Measurements from ENCODE around the gene PPP1R3E.

Gene PPP1R3E

GRCh38 chr14:23308721-23309445 lies 6.2 kb upstream of the PPP1R3E start:
- peak overlapping the region; percentile 72; the same call in 1 of the 2 replicates for H3K4me3 ChIP-seq (ENCODE audit: control insufficient read depth, low read depth, low read length)
- TF ChIP-seq, protein P1, sequence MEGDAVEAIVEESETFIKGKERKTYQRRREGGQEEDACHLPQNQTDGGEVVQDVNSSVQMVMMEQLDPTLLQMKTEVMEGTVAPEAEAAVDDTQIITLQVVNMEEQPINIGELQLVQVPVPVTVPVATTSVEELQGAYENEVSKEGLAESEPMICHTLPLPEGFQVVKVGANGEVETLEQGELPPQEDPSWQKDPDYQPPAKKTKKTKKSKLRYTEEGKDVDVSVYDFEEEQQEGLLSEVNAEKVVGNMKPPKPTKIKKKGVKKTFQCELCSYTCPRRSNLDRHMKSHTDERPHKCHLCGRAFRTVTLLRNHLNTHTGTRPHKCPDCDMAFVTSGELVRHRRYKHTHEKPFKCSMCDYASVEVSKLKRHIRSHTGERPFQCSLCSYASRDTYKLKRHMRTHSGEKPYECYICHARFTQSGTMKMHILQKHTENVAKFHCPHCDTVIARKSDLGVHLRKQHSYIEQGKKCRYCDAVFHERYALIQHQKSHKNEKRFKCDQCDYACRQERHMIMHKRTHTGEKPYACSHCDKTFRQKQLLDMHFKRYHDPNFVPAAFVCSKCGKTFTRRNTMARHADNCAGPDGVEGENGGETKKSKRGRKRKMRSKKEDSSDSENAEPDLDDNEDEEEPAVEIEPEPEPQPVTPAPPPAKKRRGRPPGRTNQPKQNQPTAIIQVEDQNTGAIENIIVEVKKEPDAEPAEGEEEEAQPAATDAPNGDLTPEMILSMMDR (IDR thresholded peaks at IDR 0.05; ENCODE audit: control insufficient read depth, insufficient read depth, low read depth, low read length, missing control alignments), result no peak
- DNase-seq (ENCODE audit: low read depth), result no peak

- no peak for DNase-seq (ENCODE audit: low read depth)
- peak overlapping the region; percentile 72 for H3K4me3 ChIP-seq (ENCODE audit: control insufficient read depth, low read depth, low read length)
- TF ChIP-seq, protein P1 (IDR thresholded peaks at IDR 0.05; ENCODE audit: control insufficient read depth, insufficient read depth, low read depth, low read length, missing control alignments), result no peak
These were observed 5.3 kb upstream of the PPP1R3E start for GRCh38 chr14:23307687-23308644.

- peak overlapping the region; percentile 72 for H3K4me3 ChIP-seq (ENCODE audit: control insufficient read depth, low read depth, low read length)
- TF ChIP-seq, protein P1 (IDR thresholded peaks at IDR 0.05; ENCODE audit: control insufficient read depth, insufficient read depth, low read depth, low read length, missing control alignments), result no peak
- DNase-seq (ENCODE audit: low read depth), result no peak
These were observed 4.5 kb upstream of the PPP1R3E start for GRCh38 chr14:23307146-23307530.

DNA sequence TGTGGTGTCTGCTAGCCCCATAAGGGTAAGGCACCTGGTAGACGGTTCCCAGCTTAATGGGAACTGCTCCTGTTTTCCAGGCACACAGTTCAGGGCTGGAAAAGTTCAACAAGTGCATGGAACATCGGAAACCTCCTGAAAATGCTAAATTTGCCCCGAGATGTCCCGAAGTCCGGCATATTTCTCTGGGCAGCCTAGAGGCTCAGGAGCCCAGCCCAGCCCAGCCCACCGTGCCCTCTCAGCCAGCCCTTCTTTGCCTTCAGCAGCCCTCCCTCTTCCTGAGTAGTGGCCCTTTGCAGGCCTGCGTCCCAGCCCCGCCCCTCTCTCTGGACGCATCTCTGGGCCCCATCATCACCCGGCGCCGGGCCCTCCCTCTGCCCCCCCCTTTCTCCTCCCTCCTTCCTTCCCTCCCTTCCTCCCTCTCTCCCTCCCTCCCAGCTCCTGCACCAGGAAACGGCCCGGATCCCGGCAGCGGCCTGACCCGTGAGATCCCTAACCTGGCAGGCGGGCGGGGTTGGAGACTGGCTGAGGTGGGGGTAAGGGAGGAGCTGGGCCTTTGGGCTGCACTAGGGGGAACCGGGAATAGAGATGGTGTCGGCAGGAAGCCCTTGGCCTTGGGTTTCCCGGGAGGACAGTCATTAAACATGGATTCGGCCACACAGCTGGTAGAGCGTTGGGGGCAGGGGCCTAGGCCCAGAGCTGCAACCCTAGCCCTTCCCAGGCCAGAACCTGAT lies 3.9 kb upstream of the PPP1R3E start, which contains the start of gene BCL2L2:
Gene BCL2L2 (plus strand): TSS at position 422 of the 734 bp plus-strand sequence. CDS start 935 bp downstream, outside the sequence.
- DNase-seq (ENCODE audit: low read depth), result no peak
- TF ChIP-seq, protein P1 (IDR thresholded peaks at IDR 0.05; ENCODE audit: control insufficient read depth, insufficient read depth, low read depth, low read length, missing control alignments), result no peak
- peak within 1 kb of the TSS; percentile 72 for H3K4me3 ChIP-seq (ENCODE audit: control insufficient read depth, low read depth, low read length)

DNA sequence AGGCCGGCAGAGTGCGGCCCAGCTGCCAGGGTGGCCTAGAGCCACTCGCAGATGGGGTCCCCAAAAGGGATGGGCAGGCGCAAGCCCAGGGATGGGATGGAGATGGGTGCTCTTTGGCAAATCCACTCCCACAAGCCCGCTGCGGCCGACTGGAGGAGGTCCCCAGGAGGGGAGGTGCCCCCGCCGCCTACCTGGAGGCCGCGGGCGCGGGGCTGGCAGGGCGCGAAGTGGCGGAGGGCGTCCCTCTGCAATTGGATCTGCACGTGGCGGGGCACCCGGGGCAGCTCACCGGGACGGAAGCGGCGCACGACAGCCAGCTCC lies 730 bp downstream of the PPP1R3E start:
- no peak for DNase-seq (ENCODE audit: low read depth)
- TF ChIP-seq, protein P1 (IDR thresholded peaks at IDR 0.05; ENCODE audit: control insufficient read depth, insufficient read depth, low read depth, low read length, missing control alignments), result no peak
- H3K4me3 ChIP-seq (ENCODE audit: control insufficient read depth, low read depth, low read length), result peak overlapping the region; percentile 75

DNA sequence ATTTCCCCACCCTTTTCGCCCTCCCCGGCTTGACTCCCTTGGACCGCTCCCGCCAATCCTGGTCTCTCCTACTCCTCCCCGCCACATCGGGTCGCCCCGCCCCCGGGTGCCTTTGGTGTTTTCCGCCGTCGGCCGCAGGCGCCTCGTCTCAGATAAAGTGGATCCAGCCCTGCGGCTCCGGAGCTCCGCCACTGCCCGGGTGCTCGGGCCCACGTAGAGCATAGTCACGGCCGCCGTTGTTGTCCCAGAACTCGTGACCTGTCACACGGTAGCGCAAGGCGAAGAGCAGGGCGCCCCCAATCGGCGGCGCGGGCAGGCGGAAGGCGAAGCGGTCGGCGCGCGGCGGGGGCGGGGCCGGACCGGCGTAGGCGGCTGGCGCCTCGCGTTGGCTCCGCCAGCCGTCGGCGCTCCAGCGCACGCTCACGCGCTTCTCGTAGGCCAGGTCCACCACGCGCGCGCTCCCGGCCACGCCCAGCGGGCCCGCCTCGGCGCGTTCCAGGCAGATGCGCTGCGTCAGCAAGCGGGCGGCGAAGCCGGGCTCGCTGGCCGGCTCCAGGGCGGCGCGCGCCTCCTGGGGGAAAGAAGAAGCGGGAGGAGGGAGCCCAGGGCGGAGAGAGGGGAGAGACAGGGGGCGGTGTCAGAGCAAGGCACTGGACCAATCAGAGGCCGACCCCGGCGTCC lies 1.2 kb downstream of the PPP1R3E start:
- H3K4me3 ChIP-seq (ENCODE audit: control insufficient read depth, low read depth, low read length), result peak overlapping the region; percentile 77
- TF ChIP-seq, protein P1 (IDR thresholded peaks at IDR 0.05; ENCODE audit: control insufficient read depth, insufficient read depth, low read depth, low read length, missing control alignments), result peak; percentile 63
- DNase-seq (ENCODE audit: low read depth), result peak; percentile 90
